ENCODE results near the gene PHLDA1.
"Not testable (repeated sequence)": the region's sequence is repeated elsewhere in the genome, so short reads cannot be mapped to it uniquely, and the experiment has no call there.

PHLDA1 gene

DNA sequence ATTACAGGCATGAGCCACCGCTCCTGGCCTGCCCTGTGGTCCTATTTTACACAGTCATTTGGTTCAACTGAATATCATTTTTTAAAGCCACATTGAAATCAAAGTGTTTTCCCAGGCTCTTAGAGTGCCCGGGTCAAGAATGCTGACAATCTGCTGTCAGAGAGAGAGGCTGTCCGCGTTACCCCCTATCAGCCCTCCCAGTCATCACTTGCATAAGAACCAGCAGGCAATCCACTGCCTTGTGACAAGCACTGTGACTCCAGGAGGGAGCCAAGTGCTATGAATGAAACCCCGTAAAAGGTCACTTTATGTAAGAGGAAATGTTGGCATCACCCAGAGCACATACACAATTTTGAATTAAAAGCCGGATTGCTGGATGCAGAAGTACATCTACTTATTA lies 13.5 kb downstream of the PHLDA1 start:
- DNase-seq, result no peak

GRCh38 chr12:76014007-76014406 lies 17.6 kb downstream of the PHLDA1 start:
- no peak for DNase-seq

DNA sequence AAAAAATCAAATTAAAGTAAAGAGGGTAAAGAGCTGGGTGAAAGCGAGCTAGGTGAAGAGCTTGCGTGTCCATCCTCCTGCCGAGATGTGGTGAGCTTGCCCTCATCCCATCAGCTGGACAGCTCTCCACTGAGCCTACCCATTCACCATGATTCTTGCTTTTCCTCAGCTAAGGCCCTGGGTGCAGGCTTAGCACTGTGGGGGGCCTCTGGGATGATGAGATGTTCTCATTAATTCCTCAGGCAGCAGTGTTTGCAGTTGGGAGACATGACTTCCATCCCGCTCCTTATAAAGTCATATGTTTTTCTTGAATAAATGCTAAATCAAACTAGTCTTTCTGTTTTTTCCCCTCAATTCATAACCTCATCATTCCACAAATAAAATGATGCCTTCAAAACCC lies 18.0 kb downstream of the PHLDA1 start:
- no peak for DNase-seq

- DNase-seq, result no peak
Observed at GRCh38 chr12:76012644-76013043, 18.9 kb downstream of the PHLDA1 start.

- DNase-seq, result no peak
Observed at GRCh38 chr12:76010732-76011458, 20.7 kb downstream of the PHLDA1 start.

DNA sequence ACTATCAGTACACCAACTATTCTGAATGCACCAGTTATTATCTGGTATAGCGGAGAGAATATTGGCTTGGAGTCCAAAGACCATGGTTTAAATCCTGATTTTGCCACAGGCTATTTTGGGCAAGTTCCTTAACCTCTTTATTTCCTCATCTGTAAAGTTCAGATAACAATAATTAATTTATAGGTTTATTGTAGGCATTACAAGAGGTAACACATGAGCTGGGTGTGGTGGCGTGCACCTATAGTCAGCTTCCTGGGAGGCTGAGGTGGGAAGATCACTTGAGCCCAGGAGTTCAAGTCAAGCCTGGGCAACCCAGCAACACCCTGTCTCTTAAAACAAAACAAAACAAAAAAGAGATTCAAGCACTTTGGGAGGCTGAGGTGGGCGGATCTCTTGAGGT lies 23.1 kb downstream of the PHLDA1 start:
- no peak for DNase-seq

GRCh38 chr12:76007640-76008039 lies 23.9 kb downstream of the PHLDA1 start:
- DNase-seq, result no peak

DNA sequence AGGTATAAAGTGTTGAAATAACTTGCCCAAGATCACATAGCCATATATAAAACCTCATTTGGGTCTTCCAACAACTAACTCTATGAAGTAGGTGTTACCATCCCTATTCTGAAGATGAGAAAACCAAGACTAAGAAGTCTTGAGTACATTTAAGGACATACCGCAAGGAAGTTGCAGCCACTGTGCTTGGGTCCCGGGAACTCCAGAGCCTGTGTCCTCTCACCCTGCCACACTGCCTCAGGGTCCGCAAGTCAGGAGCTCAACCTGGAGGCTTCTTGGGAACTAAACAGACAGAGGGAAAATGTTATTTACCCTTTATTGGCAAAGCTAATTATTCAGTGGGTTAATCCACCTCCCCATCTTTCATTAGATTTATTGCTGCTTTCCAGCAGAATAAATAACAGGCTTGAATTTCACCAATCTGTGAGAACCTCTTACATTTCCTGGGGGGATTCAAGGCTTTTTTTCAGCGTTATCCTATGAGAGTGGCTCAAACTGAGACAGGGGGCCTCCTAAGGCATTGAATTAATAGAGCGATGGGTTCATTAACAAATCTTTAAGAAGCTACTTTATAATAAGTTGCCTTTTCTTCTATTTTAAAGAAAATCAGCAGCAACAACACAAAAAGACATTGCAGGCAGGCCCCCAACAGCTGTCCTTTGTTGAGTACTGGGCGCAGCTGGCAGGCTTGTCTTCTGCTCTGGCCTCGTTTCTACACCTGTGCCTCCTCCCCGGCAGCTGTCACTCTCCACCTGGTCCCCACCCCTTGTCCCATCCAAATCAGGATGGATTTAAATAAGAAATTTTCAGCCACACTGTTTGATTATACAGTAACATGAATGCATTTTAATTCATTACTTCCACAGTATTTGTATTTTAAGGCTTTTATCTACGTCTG lies 25.3 kb downstream of the PHLDA1 start:
- DNase-seq, result no peak

GRCh38 chr12:76003355-76003638 lies 28.3 kb downstream of the PHLDA1 start:
- no peak for DNase-seq

GRCh38 chr12:76002598-76003354 lies 28.8 kb downstream of the PHLDA1 start:
- no peak for DNase-seq

GRCh38 chr12:75998292-75999063 lies 33.1 kb downstream of the PHLDA1 start:
- DNase-seq, result no peak

DNA sequence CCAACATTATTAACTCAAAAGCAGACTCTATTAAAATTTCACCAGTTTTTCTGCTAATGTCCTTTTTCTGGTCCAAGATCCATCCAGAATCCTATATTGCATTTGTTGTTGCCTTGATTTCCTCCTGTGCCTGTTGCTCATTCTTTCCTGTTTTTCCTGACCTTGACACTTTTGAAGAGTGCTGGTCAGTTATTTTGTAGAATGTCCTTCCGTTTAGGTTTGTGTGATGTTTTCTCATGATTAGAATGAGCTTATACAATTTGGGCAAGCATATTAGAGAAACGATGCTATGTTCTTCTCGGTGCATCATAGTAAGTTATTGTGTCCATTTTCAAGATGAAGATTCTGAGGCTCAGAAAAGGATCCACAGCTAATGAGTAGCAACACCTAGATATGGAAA lies 33.9 kb downstream of the PHLDA1 start:
- no peak for DNase-seq

- DNase-seq, result no peak
Observed at GRCh38 chr12:75996861-75997447, 34.6 kb downstream of the PHLDA1 start.

- no peak for DNase-seq
Observed at GRCh38 chr12:75995691-75996090, 35.9 kb downstream of the PHLDA1 start.

- DNase-seq, result no peak
Observed at GRCh38 chr12:75994069-75994740, 37.4 kb downstream of the PHLDA1 start.

DNA sequence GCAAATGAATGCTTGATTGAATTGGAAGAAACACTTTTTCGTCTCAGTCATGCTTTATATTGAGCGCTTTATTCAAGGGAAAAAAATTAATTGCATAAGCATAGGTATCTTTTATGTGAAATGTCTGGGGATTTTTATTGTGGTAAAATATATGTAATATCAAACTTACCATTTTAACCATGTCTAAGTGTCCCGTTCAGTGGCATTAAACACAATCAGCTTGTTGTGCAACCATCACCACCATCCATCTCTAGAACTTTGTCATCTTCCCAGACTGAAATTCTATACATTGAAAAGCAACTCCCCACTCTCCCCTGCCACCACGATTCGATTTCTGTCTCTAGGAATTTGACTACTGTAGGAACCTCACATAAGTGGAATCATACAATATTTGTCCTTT lies 39.8 kb downstream of the PHLDA1 start:
- DNase-seq, result no peak

DNA sequence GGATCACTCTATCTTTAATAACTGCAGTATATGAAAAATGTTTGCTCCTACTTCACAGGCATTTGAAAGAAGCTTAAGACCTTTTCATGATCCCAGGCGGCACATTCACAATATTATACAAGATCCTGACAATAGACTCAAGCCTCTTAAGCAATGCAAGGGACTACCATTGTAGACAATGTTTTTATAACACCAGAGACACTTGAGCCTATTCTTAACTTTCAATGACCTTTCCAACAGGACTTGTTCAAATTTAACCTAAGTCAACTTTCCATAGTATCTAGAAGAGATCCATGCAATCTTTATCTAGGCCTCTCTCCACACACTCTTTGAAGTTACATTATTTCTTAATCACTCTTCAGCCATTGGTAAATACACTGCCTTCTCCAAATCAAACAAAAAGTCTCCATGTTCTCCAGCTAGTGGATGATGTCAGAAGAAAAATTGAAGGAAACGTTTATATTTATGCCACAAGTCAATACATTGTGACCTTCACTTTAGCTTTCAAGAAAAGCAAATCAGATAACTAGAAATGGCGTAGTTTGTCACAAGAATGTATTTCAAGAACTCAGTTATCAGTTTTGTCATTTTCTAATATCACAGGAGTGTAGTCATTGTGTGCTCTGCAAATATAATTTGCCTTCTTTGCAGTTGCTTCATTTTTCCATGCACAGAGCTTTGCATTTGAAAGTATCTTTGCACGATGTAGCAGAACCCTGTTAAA lies 41.2 kb downstream of the PHLDA1 start:
- DNase-seq, result no peak

DNA sequence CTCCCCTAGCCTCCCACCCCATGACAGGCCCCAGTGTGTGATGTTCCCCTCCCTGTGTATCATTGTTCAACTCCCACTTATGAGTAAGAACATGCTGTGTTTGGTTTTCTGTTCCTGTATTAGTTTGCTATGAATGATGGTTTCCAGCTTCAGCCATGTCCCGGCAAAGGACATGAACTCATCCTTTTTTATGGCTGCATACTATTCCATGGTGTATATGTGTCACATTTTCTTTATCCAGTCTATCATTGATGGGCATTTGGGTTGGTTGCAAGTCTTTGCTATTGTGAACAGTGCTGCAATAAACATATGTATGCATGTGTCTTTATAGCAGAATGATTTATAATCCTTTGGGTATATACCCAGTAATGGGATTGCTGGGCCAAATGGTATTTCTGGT lies 43.9 kb downstream of the PHLDA1 start:
- DNase-seq, result not testable (repeated sequence)

DNA sequence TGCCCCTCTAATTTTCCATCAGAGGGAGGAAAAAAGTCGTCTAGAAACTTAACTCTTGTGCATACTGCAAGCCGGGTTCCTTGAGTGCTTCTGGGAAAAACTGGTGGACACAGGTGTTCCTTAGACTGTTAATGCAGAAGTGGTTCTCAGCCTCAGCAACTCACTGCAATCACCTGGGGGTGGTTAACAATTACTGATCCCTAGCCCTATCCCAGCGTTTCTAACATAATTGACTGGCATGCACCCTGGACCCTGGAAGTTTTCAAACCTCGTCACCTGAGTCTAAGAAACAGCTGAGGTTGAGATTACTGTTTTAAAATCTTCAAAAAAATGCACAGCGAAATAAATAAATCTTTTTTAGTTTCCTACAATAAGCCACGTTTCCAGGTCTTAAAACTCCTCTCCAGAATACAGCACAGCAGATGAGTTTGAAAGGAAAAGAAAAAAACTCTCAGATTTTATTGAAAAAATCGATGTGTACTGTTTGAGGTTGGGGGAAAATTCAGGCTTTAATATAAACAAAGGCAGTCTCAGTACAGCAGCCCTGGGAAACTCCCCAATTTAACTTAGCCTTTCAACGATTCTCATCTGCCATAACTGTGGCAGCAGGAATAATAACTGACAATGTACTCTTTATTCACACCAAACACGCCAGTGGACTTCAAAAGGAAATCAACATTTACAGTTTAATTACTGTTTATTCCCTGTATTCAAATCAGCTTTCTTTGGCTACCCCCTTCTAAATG lies 45.4 kb downstream of the PHLDA1 start:
- DNase-seq, result no peak

DNA sequence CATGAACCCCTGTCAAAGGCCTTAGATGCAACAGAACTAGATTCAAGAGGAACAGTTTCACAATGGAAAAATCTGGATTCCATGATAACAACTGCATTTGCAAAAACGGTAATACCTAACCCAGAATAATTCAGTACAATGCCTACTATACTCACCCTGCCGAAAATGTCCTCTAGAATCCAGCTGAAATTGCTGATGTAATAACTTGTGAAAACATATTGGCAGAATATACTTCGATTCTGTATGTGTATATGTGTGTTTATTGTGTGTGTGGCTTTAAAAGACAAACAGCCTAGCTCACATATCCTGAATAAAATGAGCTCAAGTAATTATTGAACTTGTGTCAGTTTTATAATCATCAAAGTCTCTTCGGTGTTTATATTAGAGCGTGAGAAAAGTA lies 46.0 kb downstream of the PHLDA1 start:
- DNase-seq, result no peak
